ENCODE measurements around the gene CPEB2.

Gene CPEB2

GRCh38 chr4:15011166-15011565 lies 8.9 kb downstream of the CPEB2 start:
- no peak for DNase-seq

- no peak for DNase-seq
These were observed 9.9 kb downstream of the CPEB2 start for GRCh38 chr4:15012017-15012788.

GRCh38 chr4:15013585-15013984 lies 11.3 kb downstream of the CPEB2 start:
- no peak for DNase-seq

- no peak for DNase-seq
These were observed 12.9 kb downstream of the CPEB2 start for GRCh38 chr4:15015170-15015569.

- no peak for DNase-seq
These were observed 16.1 kb downstream of the CPEB2 start for GRCh38 chr4:15018361-15018760.

- DNase-seq: no peak
These were observed 18.4 kb downstream of the CPEB2 start for GRCh38 chr4:15020502-15021286.

GRCh38 chr4:15021311-15021710 lies 19.0 kb downstream of the CPEB2 start:
- DNase-seq: no peak

GRCh38 chr4:15021946-15022345 lies 19.7 kb downstream of the CPEB2 start:
- no peak for DNase-seq

- no peak for DNase-seq
These were observed 22.1 kb downstream of the CPEB2 start for GRCh38 chr4:15024386-15024785.

GRCh38 chr4:15025693-15026092 lies 23.4 kb downstream of the CPEB2 start:
- no peak for DNase-seq

- no peak for DNase-seq
These were observed 25.7 kb downstream of the CPEB2 start for GRCh38 chr4:15027921-15028435.

- no peak for DNase-seq
These were observed 28.9 kb downstream of the CPEB2 start for GRCh38 chr4:15031197-15031596.

GRCh38 chr4:15031993-15032675 lies 29.9 kb downstream of the CPEB2 start:
- no peak for DNase-seq

- DNase-seq: no peak
These were observed 31.9 kb downstream of the CPEB2 start for GRCh38 chr4:15034071-15034764.

GRCh38 chr4:15035159-15035558 lies 32.9 kb downstream of the CPEB2 start:
- no peak for DNase-seq

GRCh38 chr4:15037923-15038541 lies 35.8 kb downstream of the CPEB2 start:
- no peak for DNase-seq

GRCh38 chr4:15040916-15041463 lies 38.7 kb downstream of the CPEB2 start:
- no peak for DNase-seq

- DNase-seq: no peak
These were observed 40.4 kb downstream of the CPEB2 start for GRCh38 chr4:15042529-15043167.

- no peak for DNase-seq
These were observed 40.9 kb downstream of the CPEB2 start for GRCh38 chr4:15043226-15043625.

- no peak for DNase-seq
These were observed 41.6 kb downstream of the CPEB2 start for GRCh38 chr4:15043922-15044321.

- no peak for DNase-seq
These were observed 52.3 kb downstream of the CPEB2 start for GRCh38 chr4:15054541-15054940.

GRCh38 chr4:15060213-15060612 lies 57.9 kb downstream of the CPEB2 start:
- no peak for DNase-seq
